ENCODE results near the gene ATP9A. TPM values are rescaled to one million over a fixed set of nuclear protein-coding genes. Genes with fewer than 3 reads are reported as not detected.

ATP9A gene
- total RNA-seq, 1 experiment from 2014 or later = 16.8 TPM

DNA sequence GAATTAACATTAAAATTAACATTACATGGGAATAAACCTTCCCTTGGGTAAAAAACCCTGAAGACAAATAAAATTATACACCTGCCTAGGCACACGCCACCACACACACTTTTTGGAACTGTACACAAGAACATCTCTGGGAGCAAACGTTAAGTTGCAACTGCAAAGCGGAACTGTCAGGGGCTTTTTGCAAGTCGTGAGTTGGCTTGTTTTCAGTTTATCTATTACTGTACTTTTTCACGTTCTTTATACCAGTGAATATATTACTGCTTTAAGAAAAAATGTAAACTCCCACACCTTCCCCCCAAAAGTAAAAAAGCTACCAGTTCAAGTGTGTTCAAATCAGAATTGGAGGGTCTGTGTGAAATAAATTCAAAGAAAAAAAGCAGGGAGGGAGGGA is 160.1 kb downstream of the ATP9A start:
- H2AFZ ChIP-seq (ENCODE audit: low read depth, low read length, poor library complexity, severe bottlenecking) = no peak overlapping the region
- no peaks in the 10 kb centered on the region for H3K9me3 ChIP-seq (ENCODE audit: control insufficient read depth in 1 of 2, insufficient read depth in 1 of 2, low read depth in 1 of 2, low read length in 2 of 2)
- no peak for DNase-seq (ENCODE audit: low read depth, low spot score)
- H4K20me1 ChIP-seq (ENCODE audit: insufficient read depth) = no peaks in the 10 kb centered on the region
- no peaks in the 10 kb centered on the region for H3K9me2 ChIP-seq (ENCODE audit: insufficient read depth)
- no peak overlapping the region for H3K27ac ChIP-seq (ENCODE audit: low read depth, low read length)
- no peaks in the 10 kb centered on the region for H3K27me3 ChIP-seq (ENCODE audit: insufficient read depth, low read length)
- H3K79me2 ChIP-seq (ENCODE audit: insufficient read depth, low read length) = no peaks in the 10 kb centered on the region
- no peaks in the 10 kb centered on the region; a peak in 1 of 4 replicates for H3K36me3 ChIP-seq (ENCODE audit: control insufficient read depth in 1 of 2, insufficient read depth in 2 of 2, low read length in 2 of 2)
- POLR2A ChIA-PET = no interaction called here
- H3K9ac ChIP-seq (ENCODE audit: low read length) = no peak overlapping the region
- no peak overlapping the region for H3K4me2 ChIP-seq (ENCODE audit: low read length)
- CTCF ChIA-PET = interaction anchor here (1.1 kb wide), 1 partner anchor 620 kb away, joined by 3 read pairs; no protein-coding TSS in a partner anchor
- ATAC-seq = no peak
- no TSS peak for BruUV-seq (replicated peaks)
- intact Hi-C loops (cut with micrococcal nuclease) = no loop called here
- H3K4me1 ChIP-seq (ENCODE audit: control insufficient read depth in 1 of 2, insufficient read depth in 2 of 2, low read length in 2 of 2) = peaks cover 2 to 8% of the 10 kb centered on the region in 2 experiments; a peak in 1 of 4 replicates
- H3K4me3 ChIP-seq (replicated peaks in 1 of 2; ENCODE audit: low read depth in 1 of 2, low read length in 2 of 2) = no peak overlapping the region
- RAD21 ChIA-PET (ENCODE audit: low non-redundant PET in 1 of 2, low total read pairs in 2 of 2, uncharacterized antibody in 2 of 2, unreplicated experiment in 2 of 2) = no interaction called here
- TF ChIP-seq FOSL1 (IDR thresholded peaks at IDR 0.05; ENCODE audit: low read depth) (no peak), EZH2 (IDR thresholded peaks at IDR 0.05) (no peak), YY1 (IDR thresholded peaks at IDR 0.05; ENCODE audit: extremely low read depth, insufficient replicate concordance, low read depth, low read length) (no peak), SRF (IDR thresholded peaks at IDR 0.05; ENCODE audit: low read depth) (no peak), EGR1 (IDR thresholded peaks at IDR 0.05; ENCODE audit: low read depth) (no peak), EZH2phosphoT487 (IDR thresholded peaks at IDR 0.05; ENCODE audit: borderline replicate concordance) (no peak), TCF7L2 (IDR thresholded peaks at IDR 0.05; ENCODE audit: borderline replicate concordance, extremely low read depth, insufficient read depth, insufficient read length) (no peak)
- TF ChIP-seq, protein P1, sequence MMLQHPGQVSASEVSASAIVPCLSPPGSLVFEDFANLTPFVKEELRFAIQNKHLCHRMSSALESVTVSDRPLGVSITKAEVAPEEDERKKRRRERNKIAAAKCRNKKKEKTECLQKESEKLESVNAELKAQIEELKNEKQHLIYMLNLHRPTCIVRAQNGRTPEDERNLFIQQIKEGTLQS (IDR thresholded peaks at IDR 0.05) = no peak

DNA sequence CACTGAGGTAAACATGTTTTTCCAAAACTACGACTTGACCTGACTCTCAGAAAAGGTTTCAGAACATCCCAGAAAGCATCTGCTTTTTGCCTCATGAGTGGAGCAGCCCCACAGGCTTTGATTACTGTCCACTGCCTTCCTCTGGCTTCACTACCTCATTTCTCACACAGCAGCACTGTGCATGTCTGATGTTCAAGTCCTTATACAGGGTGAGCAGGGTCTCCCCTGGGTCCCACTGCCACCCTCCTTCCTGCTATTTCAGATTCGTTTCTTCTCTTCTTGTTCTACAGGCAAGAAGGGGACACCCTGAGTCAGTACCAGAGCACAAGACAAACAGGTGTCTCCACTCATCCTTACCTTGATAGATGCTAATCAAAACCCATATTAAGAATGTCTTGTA is 161.0 kb downstream of the ATP9A start:
- Histone ChIP-seq H3K9me3 (ENCODE audit: control insufficient read depth in 1 of 2, insufficient read depth in 1 of 2, low read depth in 1 of 2, low read length in 2 of 2) (no peaks in the 10 kb centered on the region), H3K36me3 (ENCODE audit: control insufficient read depth in 1 of 2, insufficient read depth in 2 of 2, low read length in 2 of 2) (no peaks in the 10 kb centered on the region; a peak in 1 of 4 replicates), H3K9me2 (ENCODE audit: insufficient read depth) (no peaks in the 10 kb centered on the region), H3K4me3 (replicated peaks in 1 of 2; ENCODE audit: low read depth in 1 of 2, low read length in 2 of 2) (no peak overlapping the region), H3K9ac (ENCODE audit: low read length) (no peak overlapping the region), H2AFZ (ENCODE audit: low read depth, low read length, poor library complexity, severe bottlenecking) (no peak overlapping the region), H3K27me3 (ENCODE audit: insufficient read depth, low read length) (no peaks in the 10 kb centered on the region), H3K79me2 (ENCODE audit: insufficient read depth, low read length) (no peaks in the 10 kb centered on the region), H4K20me1 (ENCODE audit: insufficient read depth) (no peaks in the 10 kb centered on the region), H3K4me2 (ENCODE audit: low read length) (no peak overlapping the region), H3K27ac (ENCODE audit: low read depth, low read length) (no peak overlapping the region), H3K4me1 (ENCODE audit: control insufficient read depth in 1 of 2, insufficient read depth in 2 of 2, low read length in 2 of 2) (peaks cover 2 to 8% of the 10 kb centered on the region in 2 experiments; a peak in 1 of 4 replicates)
- ChIA-PET CTCF (no interaction called here), RAD21 (ENCODE audit: low non-redundant PET in 1 of 2, low total read pairs in 2 of 2, uncharacterized antibody in 2 of 2, unreplicated experiment in 2 of 2) (no interaction called here), POLR2A (no interaction called here)
- intact Hi-C loops (cut with micrococcal nuclease) = no loop called here
- TF ChIP-seq, protein P2, sequence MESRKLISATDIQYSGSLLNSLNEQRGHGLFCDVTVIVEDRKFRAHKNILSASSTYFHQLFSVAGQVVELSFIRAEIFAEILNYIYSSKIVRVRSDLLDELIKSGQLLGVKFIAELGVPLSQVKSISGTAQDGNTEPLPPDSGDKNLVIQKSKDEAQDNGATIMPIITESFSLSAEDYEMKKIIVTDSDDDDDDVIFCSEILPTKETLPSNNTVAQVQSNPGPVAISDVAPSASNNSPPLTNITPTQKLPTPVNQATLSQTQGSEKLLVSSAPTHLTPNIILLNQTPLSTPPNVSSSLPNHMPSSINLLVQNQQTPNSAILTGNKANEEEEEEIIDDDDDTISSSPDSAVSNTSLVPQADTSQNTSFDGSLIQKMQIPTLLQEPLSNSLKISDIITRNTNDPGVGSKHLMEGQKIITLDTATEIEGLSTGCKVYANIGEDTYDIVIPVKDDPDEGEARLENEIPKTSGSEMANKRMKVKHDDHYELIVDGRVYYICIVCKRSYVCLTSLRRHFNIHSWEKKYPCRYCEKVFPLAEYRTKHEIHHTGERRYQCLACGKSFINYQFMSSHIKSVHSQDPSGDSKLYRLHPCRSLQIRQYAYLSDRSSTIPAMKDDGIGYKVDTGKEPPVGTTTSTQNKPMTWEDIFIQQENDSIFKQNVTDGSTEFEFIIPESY (IDR thresholded peaks at IDR 0.05; ENCODE audit: extremely low read depth, insufficient replicate concordance, low read length) = no peak
- TF ChIP-seq ZNF274 (IDR thresholded peaks at IDR 0.05; ENCODE audit: low read depth, low read length) = no peak
- TF ChIP-seq ELF1 (IDR thresholded peaks at IDR 0.05; ENCODE audit: borderline replicate concordance, low read depth) = no peak
- no peak for TF ChIP-seq FOSL1 (IDR thresholded peaks at IDR 0.05; ENCODE audit: low read depth)
- no peak for TF ChIP-seq SIN3A (IDR thresholded peaks at IDR 0.05; ENCODE audit: low read depth)
- no peak for TF ChIP-seq CEBPB (IDR thresholded peaks at IDR 0.05; ENCODE audit: low read depth)
- ATAC-seq (no peak), DNase-seq (ENCODE audit: low read depth, low spot score) (no peak)
- no TSS peak for BruUV-seq (replicated peaks)

Measured in HCT116 (cell line).